GM12878 (cell line): ENCODE data around the gene SMIM1. TPM values are rescaled to one million over a fixed set of nuclear protein-coding genes. Genes with fewer than 3 reads are reported as not detected.
A peak's percentile ranks its signal among the peaks of the same experiment; 100 is the strongest.

ENCODE experiments used
- ATAC-seq: fragments of 200-7000 bp; cut with Tn5 transposase; 3 replicates; pipeline ENCODE4 v1.9.1; 2020; ENCODE audit warnings: mild to moderate bottlenecking, moderate library complexity
- BruUV-seq: library from RNA; stranded (reverse); fragments of 400-500 nt; replicated peaks from 2 replicates; lab custom pipeline; 2021; lab: Mats Ljungman, UMichigan
- CTCF ChIA-PET: fragments of 300-600 bp; sonication (Branson Sonifier 250); formaldehyde crosslinking; extraction: SDS; loops from one replicate; lab custom pipeline; 2021; ENCODE audit warnings: inconsistent platforms; lab: Yijun Ruan, JAX
- POLR2A ChIA-PET: fragments of 350-600 bp; formaldehyde crosslinking; extraction: SDS; loops from one replicate; lab custom pipeline; 2021; ENCODE audit warnings: inconsistent platforms; lab: Charles Lee
- RAD21 ChIA-PET: fragments of 300-600 bp; sonication (Branson Sonifier 250); formaldehyde crosslinking; loops from one replicate; lab custom pipeline; 2023; ENCODE audit warnings: antibody characterized with exemption; ENCODE audit not compliant: unreplicated experiment; lab: Charles Lee
- SMC1A ChIA-PET: fragments of 300-600 bp; sonication (Branson Sonifier 250); formaldehyde crosslinking; loops from one replicate; lab custom pipeline; 2023; ENCODE audit not compliant: unreplicated experiment, uncharacterized antibody; lab: Charles Lee
- DNase-seq: peaks from one replicate; pipeline ENCODE4 v3.0.0-alpha.2; 2011; ENCODE audit warnings: low read depth, low spot score
- FAIRE-seq: peaks from 3 replicates; lab custom pipeline; 2011; peaks lifted over from hg19 to GRCh38; lab: Jason Lieb, UNC
- H2AFZ ChIP-seq: 2 replicates; pipeline ENCODE4 v1.6.0; 2011; ENCODE audit warnings: low read depth, low read length, control low read depth; ENCODE audit not compliant: control insufficient read depth
- H3K27ac ChIP-seq: 2 replicates; pipeline ENCODE4 v1.5.1; 2011; ENCODE audit warnings: control low read depth; ENCODE audit not compliant: control insufficient read depth, insufficient read depth
- H3K27me3 ChIP-seq, 2 experiments: replicated peaks in 1 of 2; 2 replicates each; pipeline versions ENCODE4 v1.6.0 to v1.6.1; 2011; ENCODE audit warnings: low read length in 1 of 2; ENCODE audit not compliant: control insufficient read depth in 2 of 2, insufficient read depth in 2 of 2
- H3K36me3 ChIP-seq, 2 experiments: 2 replicates each; pipeline ENCODE4 v1.5.1; 2011; ENCODE audit warnings: low read length in 1 of 2; ENCODE audit not compliant: control insufficient read depth in 2 of 2, insufficient read depth in 2 of 2
- H3K4me1 ChIP-seq: 2 replicates; pipeline ENCODE4 v1.6.1; 2011; ENCODE audit warnings: mild to moderate bottlenecking, low read length, moderate library complexity, mixed read lengths; ENCODE audit not compliant: control insufficient read depth, insufficient read depth
- H3K4me2 ChIP-seq: 2 replicates; pipeline ENCODE4 v1.6.0; 2011; ENCODE audit warnings: control low read depth; ENCODE audit not compliant: control insufficient read depth, insufficient read depth
- H3K4me3 ChIP-seq: fragments of 200-600 bp; sonication (generic); 2 replicates; pipeline ENCODE4 v1.5.1; 2016
- H3K79me2 ChIP-seq: 2 replicates; pipeline ENCODE4 v1.6.0; 2011; ENCODE audit warnings: low read length; ENCODE audit not compliant: control insufficient read depth, insufficient read depth
- H3K9ac ChIP-seq: 2 replicates; pipeline ENCODE4 v1.8.0; 2011; ENCODE audit warnings: low read length, control low read depth, mixed read lengths; ENCODE audit not compliant: control insufficient read depth, insufficient read depth
- H3K9me3 ChIP-seq: replicated peaks from 3 replicates; pipeline ENCODE4 v1.5.1; 2011; ENCODE audit warnings: mild to moderate bottlenecking, low read length; ENCODE audit not compliant: control insufficient read depth, insufficient read depth
- H4K20me1 ChIP-seq: 2 replicates; pipeline ENCODE4 v1.6.0; 2011; ENCODE audit not compliant: control insufficient read depth, insufficient read depth
- BRCA1 ChIP-seq: IDR thresholded peaks from 2 replicates; pipeline ENCODE4 v1.6.1; 2011; ENCODE audit warnings: low read depth, low read length, improper control_type of control experiment
- IKZF2 ChIP-seq, 2 experiments: fragments of 450-650 bp; IDR thresholded peaks; 2 replicates each; pipeline ENCODE4 v1.6.1; 2017; ENCODE audit warnings: mild to moderate bottlenecking in 2 of 2, moderate library complexity in 2 of 2
- NR2C2 ChIP-seq: IDR thresholded peaks from 2 replicates; pipeline ENCODE4 v1.6.1; 2011; ENCODE audit warnings: borderline replicate concordance, low read depth; ENCODE audit not compliant: control insufficient read depth, insufficient read length
- POLR2A ChIP-seq: IDR thresholded peaks from 2 replicates; pipeline ENCODE4 v1.6.1; 2011; ENCODE audit warnings: low read depth, mild to moderate bottlenecking, low read length
- RELA ChIP-seq: fragments of 450-650 bp; IDR thresholded peaks from 2 replicates; pipeline ENCODE4 v1.8.0; 2014; ENCODE audit warnings: borderline replicate concordance; ENCODE audit not compliant: partially characterized antibody
- RELB ChIP-seq: fragments of 450-650 bp; IDR thresholded peaks from 2 replicates; pipeline ENCODE4 v1.6.1; 2017; ENCODE audit warnings: low read depth, mild to moderate bottlenecking, moderate library complexity
- REST ChIP-seq: IDR thresholded peaks from 2 replicates; pipeline ENCODE4 v1.6.1; 2012; ENCODE audit warnings: mild to moderate bottlenecking, low read depth, low read length
- SPI1 ChIP-seq: IDR thresholded peaks from 2 replicates; pipeline ENCODE4 v1.6.1; 2011; ENCODE audit warnings: low read depth, mild to moderate bottlenecking, low read length, moderate library complexity, borderline replicate concordance; ENCODE audit not compliant: insufficient read depth
- STAT1 ChIP-seq: fragments of 450-650 bp; conservative IDR thresholded peaks from 2 replicates; pipeline ENCODE4 v1.6.1; 2014; ENCODE audit warnings: antibody characterized with exemption, mild to moderate bottlenecking
- SUZ12 ChIP-seq: fragments of 200-600 bp; sonication (generic); IDR thresholded peaks from one replicate; pipeline ENCODE4 v1.6.1; 2018; ENCODE audit warnings: antibody characterized with exemption, mild to moderate bottlenecking; ENCODE audit not compliant: unreplicated experiment
- WGBS: methylation state at CpG from one replicate; pipeline ENCODE4 v1.1.6; 2016; ENCODE audit warnings: low lambda C conversion rate; ENCODE audit not compliant: insufficient replicate concordance, insufficient coverage; ENCODE audit errors: missing lambda C conversion rate; 5-methylcytosine and 5-hydroxymethylcytosine counted together
- in situ Hi-C: fragments of 300-500 bp; cut with MboI; formaldehyde crosslinking; loops from 9 replicates; pipeline ENCODE4 v1.14.3; 2018; ENCODE audit warnings: mixed read lengths
- intact Hi-C: fragments of 100-400 bp; cut with micrococcal nuclease; formaldehyde crosslinking; loops from one replicate; pipeline ENCODE4 v1.14.2; 2022; ENCODE audit not compliant: unreplicated experiment
- polyA plus RNA-seq, 11 experiments: library from polyadenylated mRNA; depleted of rRNA in 4 of 11; unstranded in 6 of 11; stranded (reverse) in 5 of 11; fragments of >200 nt; fragmentation: Nextera tagmentation in 4 of 11; fragmentation: Illumina TruSeq in 1 of 11; extraction: Ambion mirVana in 4 of 11; extraction: Trizol in 1 of 11; gene quantifications; 1 replicate in 1 of 11; 2 replicates in 10 of 11; pipeline versions ENCODE4 v1.2.1 to v1.2.3, GENCODE V29; 2011 to 2016; ENCODE audit warnings: inconsistent platforms in 2 of 11, missing spikeins in 2 of 11, low read depth in 1 of 11
- total RNA-seq, 4 experiments: library from RNA; depleted of rRNA in 3 of 4; stranded (reverse); fragments of >200 nt in 3 of 4; fragmentation: Illumina TruSeq in 1 of 4; extraction: Trizol in 1 of 4; gene quantifications; 2 replicates each; pipeline versions ENCODE4 v1.2.1 to v1.2.3, GENCODE V29; 2013 to 2021

The SMIM1 gene
- total and polyA plus RNA-seq, 10 of the 15 experiments (the other 5 are each of a cell fraction or from before 2014, with no cell fraction given) = 0.30 to 0.37 TPM; not detected in 8

GRCh38 chr1:3743826-3744225 is 28.7 kb upstream of the SMIM1 start:
- intact Hi-C loops (no loop called here), in situ Hi-C loops (no loop called here)
- H3K4me3 ChIP-seq = no peak overlapping the region
- H3K9ac ChIP-seq = no peak overlapping the region
- H2AFZ ChIP-seq = no peak overlapping the region
- no peaks in the 10 kb centered on the region for H3K27me3 ChIP-seq
- peaks cover 11% of the 10 kb centered on the region for H3K4me1 ChIP-seq
- BruUV-seq = no TSS peak
- H3K9me3 ChIP-seq = no peaks in the 10 kb centered on the region
- peaks cover 2 to 3% of the 10 kb centered on the region in 2 experiments; a peak in 3 of 4 replicates for H3K36me3 ChIP-seq
- TF ChIP-seq IKZF2 (IDR thresholded peaks at IDR 0.05) = no peak
- TF ChIP-seq RELA = no peak
- TF ChIP-seq, all 136 proteins: peak for 0
- CTCF ChIA-PET = no interaction called here
- 93% methylated on average over 12 of the region's 12 CpGs for WGBS
- FAIRE-seq (no peak), DNase-seq (no peak), ATAC-seq (no peak)
- RAD21 ChIA-PET = no interaction called here
- Histone ChIP-seq H4K20me1 (no peaks in the 10 kb centered on the region), H3K79me2 (no peaks in the 10 kb centered on the region), H3K27ac (no peak overlapping the region), H3K4me2 (no peak overlapping the region)
- POLR2A ChIA-PET = no interaction called here
- SMC1A ChIA-PET = no interaction called here

GRCh38 chr1:3744646-3745045 is 27.9 kb upstream of the SMIM1 start:
- WGBS = 91% methylated on average over 10 of the region's 10 CpGs
- DNase-seq (no peak), ATAC-seq (no peak), FAIRE-seq (no peak)
- Histone ChIP-seq H3K9ac (no peak overlapping the region), H2AFZ (no peak overlapping the region), H3K4me2 (no peak overlapping the region), H3K4me3 (no peak overlapping the region), H3K27me3 (no peaks in the 10 kb centered on the region), H4K20me1 (no peaks in the 10 kb centered on the region), H3K4me1 (peaks cover 11% of the 10 kb centered on the region), H3K9me3 (no peaks in the 10 kb centered on the region), H3K27ac (no peak overlapping the region), H3K79me2 (no peaks in the 10 kb centered on the region), H3K36me3 (peaks cover 2 to 3% of the 10 kb centered on the region in 2 experiments; a peak in 3 of 4 replicates)
- CTCF ChIA-PET = interaction anchor here (1.0 kb wide), 1 partner anchor 20 kb away, joined by 3 read pairs; no protein-coding TSS in a partner anchor
- RAD21 ChIA-PET = no interaction called here
- BruUV-seq = no TSS peak
- TF ChIP-seq REST = no peak
- no peak for TF ChIP-seq SUZ12
- TF ChIP-seq POLR2A = 0 out of 2 replicates have a peak, but pooled peaks have one; percentile 3
- no peak for TF ChIP-seq BRCA1
- no peak for TF ChIP-seq STAT1
- no peak for TF ChIP-seq SPI1
- no peak for TF ChIP-seq NR2C2
- TF ChIP-seq RELB = no peak
- in situ Hi-C loops = no loop called here
- POLR2A ChIA-PET = no interaction called here
- intact Hi-C loops = no loop called here
- SMC1A ChIA-PET = no interaction called here
